Stimulated activated CD8-positive, alpha-beta memory T cell treated with anti-CD3 and anti-CD28 coated beads, Interleukin-4, amount 100 ng/mL, for 48 hours (primary cell): ENCODE measurements around the gene XXYLT1.
A peak's percentile ranks its signal among the peaks of the same experiment; 100 is the strongest.
"Not testable (repeated sequence)": the region's sequence is repeated elsewhere in the genome, so short reads cannot be mapped to it uniquely, and the experiment has no call there.

ENCODE experiments used
- DNase-seq: peaks from one replicate; pipeline ENCODE4 v3.0.0-alpha.2; 2020

The XXYLT1 gene

DNA sequence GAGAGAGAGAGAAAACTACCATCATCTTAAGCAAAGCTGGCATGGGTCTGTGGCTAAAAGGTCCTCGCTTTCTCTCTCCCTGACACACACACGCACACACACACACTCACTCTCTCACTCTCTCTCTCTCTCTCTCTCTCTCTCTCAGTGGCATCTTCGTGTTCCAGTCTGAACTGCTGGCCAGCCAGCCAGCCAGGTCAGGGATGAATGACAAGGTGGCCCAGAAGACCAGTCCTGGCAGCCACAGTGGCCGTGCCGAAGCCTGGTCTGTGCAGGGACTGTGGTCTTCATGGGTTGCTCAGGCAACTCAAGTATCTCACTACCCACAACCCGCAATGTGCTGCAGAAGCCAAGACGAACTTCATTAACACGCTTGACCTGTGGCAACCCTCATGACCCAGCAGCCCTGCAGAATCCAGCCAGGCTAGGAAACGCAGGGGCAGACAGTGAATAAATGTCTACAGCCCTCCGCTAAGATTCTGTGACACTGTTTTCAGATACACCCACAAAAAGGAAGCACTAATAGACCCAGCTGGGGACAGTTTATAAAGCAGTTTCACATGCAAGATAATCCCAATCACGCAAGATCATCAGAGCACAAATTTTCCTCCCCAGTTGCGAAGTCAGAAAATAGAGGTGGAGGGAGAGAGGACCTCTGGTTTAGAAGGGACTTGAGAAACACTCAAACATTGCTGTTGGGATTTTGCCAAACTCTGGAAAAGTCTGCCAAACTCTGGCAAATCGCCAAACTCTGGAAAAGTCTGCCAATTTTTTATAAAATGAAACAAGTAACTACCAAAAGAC, 66.4 kb downstream of the XXYLT1 start:
- DNase-seq, result peak; percentile 18

GRCh38 chr3:195203606-195204005, 67.4 kb downstream of the XXYLT1 start:
- peak; percentile 30 for DNase-seq

DNA sequence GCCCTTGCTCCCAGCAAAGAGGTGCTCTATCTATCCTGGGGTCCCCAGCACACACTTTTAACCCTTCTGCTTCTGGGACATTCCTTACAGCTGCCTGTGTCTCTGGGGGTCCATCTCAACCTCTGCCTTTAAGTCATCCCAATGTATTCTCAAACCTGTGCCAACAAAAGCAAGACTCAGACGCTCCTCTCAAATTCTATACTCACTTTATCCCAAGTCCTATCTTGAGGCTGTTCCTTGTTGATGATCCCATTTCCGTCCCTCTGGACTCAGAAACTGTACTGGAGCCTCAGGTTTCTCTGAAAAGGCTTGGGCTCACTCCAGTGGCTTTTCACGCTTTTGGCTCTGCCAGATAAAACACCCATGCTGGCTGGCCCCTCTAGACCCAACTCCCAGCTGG, 69.7 kb downstream of the XXYLT1 start:
- DNase-seq, result peak; percentile 10

DNA sequence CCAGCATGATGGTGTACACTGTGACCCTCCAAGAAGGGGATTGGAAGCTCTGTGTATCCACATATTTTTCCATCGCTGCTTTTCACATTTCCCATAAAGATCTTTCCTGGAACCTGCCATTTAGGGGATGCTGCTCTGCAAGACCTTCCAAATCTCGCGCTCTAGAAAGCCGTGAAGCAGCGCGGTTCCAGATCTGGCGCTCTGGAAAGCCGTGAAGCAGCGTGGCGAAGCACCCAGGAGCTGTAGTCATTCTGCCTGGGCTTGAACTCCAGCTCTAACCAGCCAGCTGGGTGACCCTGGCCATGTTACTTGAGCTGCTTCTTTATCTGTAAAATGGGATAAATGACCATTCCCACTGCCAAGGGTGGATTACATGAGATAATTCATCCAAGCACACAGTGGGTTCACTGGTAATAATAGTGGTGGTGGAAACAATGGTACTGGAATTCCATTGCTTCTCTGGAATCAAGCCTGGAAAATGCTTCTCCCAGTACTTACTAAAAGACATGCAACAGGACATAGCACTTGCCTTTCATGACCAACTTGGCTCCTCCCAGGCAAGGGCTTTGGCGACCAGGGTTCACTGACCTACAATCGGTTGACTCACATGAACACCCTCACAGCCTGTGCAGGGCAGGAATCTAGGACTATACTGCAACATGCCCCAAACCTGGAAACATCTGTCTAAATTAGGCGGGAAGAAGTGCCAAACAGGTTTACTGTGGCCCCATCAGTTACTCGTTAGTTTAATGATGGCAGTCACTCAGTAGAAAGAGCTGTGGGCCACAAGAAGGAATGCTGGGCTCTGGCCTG, 70.7 kb downstream of the XXYLT1 start:
- DNase-seq, result no peak

DNA sequence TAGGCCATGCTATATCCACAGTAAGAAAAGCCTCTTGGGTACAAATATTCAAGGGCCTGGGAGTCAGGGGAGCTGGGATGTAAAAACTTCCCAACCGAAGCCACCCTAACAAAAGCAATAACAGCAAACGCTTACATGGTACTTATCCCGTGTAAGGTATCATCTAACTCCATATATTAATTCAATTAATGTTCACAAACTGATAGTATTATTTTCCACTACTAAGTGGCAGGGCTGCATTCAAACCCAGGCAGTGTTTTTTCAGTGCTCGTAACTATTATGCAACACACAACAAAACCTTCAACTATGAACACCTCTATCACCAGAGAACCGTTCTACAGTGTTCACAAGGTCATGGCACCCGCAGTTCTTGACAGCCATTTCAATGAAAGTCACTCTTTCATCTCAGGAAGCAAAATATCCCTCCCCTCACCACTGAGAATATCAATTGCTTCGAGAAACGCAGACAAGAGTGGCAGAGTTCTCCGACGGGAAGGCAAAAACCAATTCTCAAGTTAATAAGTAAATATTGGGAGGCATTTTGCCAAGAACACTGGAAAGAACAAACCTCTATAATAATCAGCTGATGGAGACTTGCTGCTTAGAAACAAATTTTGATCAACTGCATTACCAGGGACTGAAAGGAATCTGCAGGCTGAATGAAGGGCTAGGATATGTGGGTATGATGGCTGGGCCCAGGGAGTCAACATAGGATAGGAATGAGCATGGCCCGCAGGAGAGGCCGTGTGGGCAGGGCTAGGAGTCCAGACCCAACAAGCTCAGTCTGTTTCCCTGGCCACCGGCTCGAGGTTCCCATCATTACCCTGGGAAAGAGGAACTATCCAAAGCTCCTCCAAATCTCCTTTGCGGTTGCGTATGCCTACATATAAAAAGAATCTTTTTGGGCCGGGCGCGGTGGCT, 72.3 kb downstream of the XXYLT1 start:
- no peak for DNase-seq

GRCh38 chr3:195197765-195198425, 73.1 kb downstream of the XXYLT1 start:
- DNase-seq, result no peak

DNA sequence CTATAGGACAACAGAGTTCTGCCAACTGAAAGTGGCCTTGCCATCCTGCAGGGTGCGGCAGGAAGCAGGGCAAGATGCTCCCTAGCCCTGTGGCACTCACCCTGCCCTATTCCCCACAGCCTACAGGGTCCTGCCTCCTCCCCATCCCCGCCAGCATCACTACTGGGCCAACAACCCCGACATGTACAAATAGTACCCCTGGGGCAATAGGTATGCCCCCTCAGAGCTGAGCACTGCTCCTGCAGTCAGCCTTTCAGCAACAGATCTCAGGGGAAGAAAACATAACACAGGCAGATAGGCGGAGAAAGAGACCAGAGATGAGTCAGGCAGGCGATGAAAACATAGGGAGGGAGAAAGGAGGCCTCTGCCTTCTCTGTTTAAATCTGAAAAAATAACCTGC, 74.7 kb downstream of the XXYLT1 start:
- no peak for DNase-seq

GRCh38 chr3:195195321-195196209, 75.4 kb downstream of the XXYLT1 start:
- no peak for DNase-seq

DNA sequence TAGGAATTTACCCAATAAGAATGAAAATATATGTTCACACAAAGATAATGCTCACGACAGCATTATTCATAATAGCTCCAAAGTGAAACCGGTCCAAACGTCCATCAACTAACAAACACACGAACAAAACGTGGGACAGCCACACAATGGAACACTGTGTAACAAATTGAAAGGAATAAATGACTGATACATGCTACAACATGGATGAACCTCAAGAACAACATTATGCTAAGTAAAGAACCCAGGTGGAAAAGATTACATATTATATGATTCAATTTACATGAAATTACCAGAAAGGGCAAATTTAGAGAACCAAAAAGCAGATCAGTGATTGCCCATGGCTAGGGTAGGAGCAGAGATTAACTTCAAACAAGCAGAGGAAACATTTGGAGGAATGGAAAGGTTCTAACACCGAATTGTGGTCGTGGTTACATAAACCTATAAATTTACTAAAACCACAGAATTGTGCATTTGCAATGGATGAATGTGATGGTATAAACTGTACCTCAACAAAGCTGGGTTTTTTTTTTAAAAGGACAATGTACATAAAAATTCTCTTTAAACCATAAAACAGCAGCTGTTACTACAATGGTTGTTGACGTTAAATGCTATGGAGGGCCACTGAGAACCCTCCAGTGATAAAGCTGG, 76.3 kb downstream of the XXYLT1 start:
- DNase-seq, result no peak

- no peak for DNase-seq
Measured at GRCh38 chr3:195191580-195191979, 79.4 kb downstream of the XXYLT1 start.

DNA sequence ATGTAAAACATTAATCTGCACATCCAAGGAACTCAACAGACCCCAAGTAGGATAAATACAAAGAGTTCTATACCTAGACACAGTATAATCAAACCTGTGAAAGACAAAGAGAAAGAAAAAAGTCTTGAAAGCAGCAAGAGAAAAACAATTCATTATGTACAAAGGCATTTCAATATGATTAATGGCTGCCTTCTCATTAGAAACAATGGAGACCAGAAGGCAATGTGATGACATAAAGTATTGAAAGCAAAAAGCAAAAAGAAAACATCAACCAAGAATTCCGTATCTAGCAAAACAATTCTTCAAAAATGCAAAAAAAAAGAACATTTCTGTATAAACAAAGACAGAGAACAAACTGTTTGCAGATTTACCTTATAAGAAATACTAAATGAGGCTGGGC, 81.1 kb downstream of the XXYLT1 start:
- no peak for DNase-seq

GRCh38 chr3:195188426-195188927, 82.5 kb downstream of the XXYLT1 start:
- no peak for DNase-seq

- no peak for DNase-seq
Measured at GRCh38 chr3:195187609-195188425, 83.1 kb downstream of the XXYLT1 start.

DNA sequence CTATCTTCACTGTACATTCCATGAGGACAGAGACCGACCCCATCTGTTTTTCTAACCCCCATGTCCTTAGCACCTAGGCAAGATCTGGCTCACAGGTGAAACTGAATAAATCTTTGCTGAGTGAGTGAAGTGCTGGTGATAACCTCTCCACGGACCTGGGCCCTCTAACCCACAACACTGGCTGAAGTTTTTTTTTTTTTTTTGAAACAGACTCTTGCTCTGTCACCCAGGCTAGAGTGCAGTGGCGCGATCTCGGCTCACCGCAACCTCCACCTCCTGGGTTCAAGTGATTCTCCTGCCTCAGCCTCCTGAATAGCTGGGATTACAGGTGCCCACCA, 84.3 kb downstream of the XXYLT1 start:
- not testable (repeated sequence) for DNase-seq

DNA sequence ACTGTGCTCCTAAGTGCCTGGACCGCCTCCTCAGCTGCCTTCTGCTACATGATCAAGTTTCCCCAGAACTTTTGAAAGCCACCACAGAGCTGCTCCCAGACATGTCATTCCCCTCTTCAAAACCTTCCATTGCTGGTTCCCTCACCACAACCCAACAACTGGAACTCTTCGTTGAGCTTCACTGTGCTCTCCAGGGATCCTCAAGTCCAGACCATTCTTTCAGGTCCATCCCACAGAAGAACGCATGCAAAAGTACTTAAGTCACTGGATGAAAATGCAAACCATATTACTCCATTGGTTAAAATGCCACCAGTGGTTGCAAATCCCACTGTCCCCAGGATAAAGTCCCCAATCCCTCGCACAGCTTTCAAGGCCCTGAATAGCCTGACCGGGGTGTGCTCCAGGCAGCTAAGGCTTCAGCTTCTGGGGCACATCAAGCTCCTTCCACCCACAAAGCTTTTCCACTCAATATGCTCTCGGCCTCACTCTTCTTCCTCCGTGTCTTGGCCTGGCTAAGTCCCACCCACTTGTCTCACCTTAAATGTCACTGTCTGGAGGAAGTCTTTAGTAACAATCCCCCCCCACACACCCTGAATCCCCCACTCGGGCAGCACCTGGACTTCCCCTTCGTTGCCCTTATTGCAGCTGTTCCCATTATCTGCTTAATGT, 84.8 kb downstream of the XXYLT1 start:
- no peak for DNase-seq

DNA sequence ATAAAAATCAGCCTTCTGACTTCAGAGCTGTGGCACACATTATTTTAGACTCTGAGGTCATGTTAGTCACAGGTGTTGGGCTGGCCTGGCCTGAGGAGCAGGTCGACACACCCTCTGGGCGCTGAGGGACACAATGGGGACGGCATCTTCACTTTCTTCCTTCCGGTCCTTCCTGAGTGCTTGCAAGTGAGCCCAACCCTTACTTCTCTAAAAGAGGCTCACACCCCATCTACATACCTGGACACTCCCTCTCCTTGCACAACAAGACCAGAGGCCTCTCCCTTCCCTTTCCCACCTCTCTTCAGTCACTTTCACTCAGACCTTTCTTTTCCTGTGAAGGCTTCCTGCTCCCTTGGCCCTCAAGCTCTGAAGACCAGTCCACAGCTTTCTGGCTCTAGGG, 85.4 kb downstream of the XXYLT1 start:
- DNase-seq, result no peak

GRCh38 chr3:195184716-195185421, 86.1 kb downstream of the XXYLT1 start:
- DNase-seq, result no peak

- DNase-seq, result peak; percentile 35
Measured at GRCh38 chr3:195183071-195183776, 87.7 kb downstream of the XXYLT1 start.
